ENCODE measurements around the gene CLDN14. TPM values are rescaled to one million over a fixed set of nuclear protein-coding genes. Genes with fewer than 3 reads are reported as not detected.

The CLDN14 gene
- total RNA-seq, 1 donor from 2014 or later = not detected

DNA sequence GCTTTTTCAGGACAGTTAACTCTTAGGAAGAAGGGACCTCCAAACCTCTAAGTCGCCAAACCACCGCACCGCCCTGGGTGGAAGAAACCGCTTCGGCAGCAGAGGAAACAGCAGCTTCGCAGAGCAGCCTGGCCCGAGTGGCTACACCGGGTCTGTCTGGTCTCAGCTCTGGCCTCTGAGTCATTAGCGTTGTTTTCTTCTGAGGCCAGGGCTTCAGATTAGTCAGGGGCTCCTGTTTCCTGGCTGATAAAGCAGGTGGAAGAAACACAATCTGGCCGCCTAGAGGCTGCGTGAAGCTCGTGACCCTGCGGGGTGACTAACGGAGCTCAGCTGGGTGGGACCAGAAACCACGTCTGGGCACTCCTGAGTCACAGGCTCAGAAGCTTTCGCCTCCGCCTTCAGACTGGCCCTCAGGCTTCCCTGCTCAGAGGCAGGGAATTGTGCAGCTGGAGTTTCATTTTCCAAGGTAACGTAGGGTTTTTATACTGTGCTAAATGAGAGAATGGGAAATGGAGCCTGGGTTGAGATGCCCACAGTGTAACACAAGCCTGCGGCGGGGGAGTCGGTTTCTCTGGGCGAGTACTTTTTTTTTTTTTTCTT is 49.9 kb downstream of the CLDN14 start:
- peak overlapping the region; percentile 99 for H3K27ac ChIP-seq (ENCODE audit: low read depth, low read length)
- no peaks in the 10 kb centered on the region for H3K9me3 ChIP-seq (ENCODE audit: insufficient read depth, low read depth, low read length)
- H3K79me2 ChIP-seq (ENCODE audit: insufficient read depth, low read length) = peaks cover 22% of the 10 kb centered on the region
- H3K9ac ChIP-seq (ENCODE audit: low read length) = peak overlapping the region; percentile 91
- peak overlapping the region; percentile 100 for H3K27ac Mint-ChIP-seq (ENCODE audit: unreplicated experiment)
- no peaks in the 10 kb centered on the region for H4K20me1 ChIP-seq (ENCODE audit: insufficient read depth, low read length)
- peak overlapping the region; percentile 54 for H3K4me3 ChIP-seq (ENCODE audit: insufficient read depth, low read depth, low read length)
- peaks cover 4% of the 10 kb centered on the region for H3K36me3 Mint-ChIP-seq (ENCODE audit: low read depth, unreplicated experiment)
- no peaks in the 10 kb centered on the region for H3K27me3 Mint-ChIP-seq (ENCODE audit: low read depth, unreplicated experiment)
- no peaks in the 10 kb centered on the region for H3K9me3 Mint-ChIP-seq (ENCODE audit: unreplicated experiment)
- no peak for TF ChIP-seq EZH2 (IDR thresholded peaks at IDR 0.05; ENCODE audit: insufficient read depth, low read length)
- TF ChIP-seq, protein P1, sequence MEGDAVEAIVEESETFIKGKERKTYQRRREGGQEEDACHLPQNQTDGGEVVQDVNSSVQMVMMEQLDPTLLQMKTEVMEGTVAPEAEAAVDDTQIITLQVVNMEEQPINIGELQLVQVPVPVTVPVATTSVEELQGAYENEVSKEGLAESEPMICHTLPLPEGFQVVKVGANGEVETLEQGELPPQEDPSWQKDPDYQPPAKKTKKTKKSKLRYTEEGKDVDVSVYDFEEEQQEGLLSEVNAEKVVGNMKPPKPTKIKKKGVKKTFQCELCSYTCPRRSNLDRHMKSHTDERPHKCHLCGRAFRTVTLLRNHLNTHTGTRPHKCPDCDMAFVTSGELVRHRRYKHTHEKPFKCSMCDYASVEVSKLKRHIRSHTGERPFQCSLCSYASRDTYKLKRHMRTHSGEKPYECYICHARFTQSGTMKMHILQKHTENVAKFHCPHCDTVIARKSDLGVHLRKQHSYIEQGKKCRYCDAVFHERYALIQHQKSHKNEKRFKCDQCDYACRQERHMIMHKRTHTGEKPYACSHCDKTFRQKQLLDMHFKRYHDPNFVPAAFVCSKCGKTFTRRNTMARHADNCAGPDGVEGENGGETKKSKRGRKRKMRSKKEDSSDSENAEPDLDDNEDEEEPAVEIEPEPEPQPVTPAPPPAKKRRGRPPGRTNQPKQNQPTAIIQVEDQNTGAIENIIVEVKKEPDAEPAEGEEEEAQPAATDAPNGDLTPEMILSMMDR (IDR thresholded peaks at IDR 0.05; ENCODE audit: insufficient read depth, low read depth, low read length) = no peak
- H3K4me1 Mint-ChIP-seq (ENCODE audit: low read depth, unreplicated experiment) = peaks cover 56% of the 10 kb centered on the region
- peak overlapping the region; percentile 83 for H3K4me2 ChIP-seq (ENCODE audit: low read length)
- H3K4me3 Mint-ChIP-seq (ENCODE audit: unreplicated experiment) = peak overlapping the region; percentile 84
- FAIRE-seq = peak; percentile 78
- H2AFZ ChIP-seq (ENCODE audit: low read depth, low read length) = no peak overlapping the region
- DNase-seq (ENCODE audit: low read depth) = peak; percentile 100
- H3K27me3 ChIP-seq (ENCODE audit: insufficient read depth, low read length) = no peaks in the 10 kb centered on the region
- H3K4me1 ChIP-seq (ENCODE audit: insufficient read depth, low read length) = peaks cover 52% of the 10 kb centered on the region
- H3K36me3 ChIP-seq (ENCODE audit: insufficient read depth, low read length) = no peaks in the 10 kb centered on the region

DNA sequence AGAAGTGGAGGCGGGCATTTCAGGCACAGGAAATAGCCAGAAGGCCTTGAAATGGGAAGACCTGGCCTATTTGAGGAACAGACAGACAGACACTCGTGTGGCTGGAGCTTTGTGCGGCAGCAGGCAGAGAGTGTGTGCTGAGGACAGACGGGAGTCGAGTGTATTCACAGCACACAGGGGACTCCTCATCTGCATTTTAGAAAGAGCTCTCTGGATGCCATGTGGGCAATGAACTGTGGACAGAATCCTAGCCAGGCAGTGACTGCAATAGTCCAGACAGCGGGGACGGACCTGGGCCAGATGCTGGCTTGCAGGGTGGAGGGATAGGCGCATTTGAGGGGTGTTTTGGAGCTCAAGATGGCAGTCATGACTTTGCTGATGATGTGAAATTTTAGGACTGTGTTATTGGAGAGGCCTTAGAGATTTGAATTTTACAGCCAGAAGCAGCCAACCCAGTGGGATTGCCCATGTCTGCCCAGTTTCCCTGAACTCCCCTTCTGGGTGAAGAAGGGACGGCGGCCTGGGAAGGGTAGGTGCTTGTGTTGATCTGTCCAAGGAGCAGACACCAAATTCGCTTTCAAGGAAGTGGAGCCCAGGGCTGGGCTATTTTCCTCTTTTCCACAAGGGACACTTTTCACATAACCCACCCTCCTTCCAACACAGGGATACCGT is 51.0 kb downstream of the CLDN14 start:
- H3K36me3 Mint-ChIP-seq (ENCODE audit: low read depth, unreplicated experiment) = peaks cover 4% of the 10 kb centered on the region
- peaks cover 50% of the 10 kb centered on the region for H3K4me1 Mint-ChIP-seq (ENCODE audit: low read depth, unreplicated experiment)
- FAIRE-seq = no peak
- Histone ChIP-seq H3K4me1 (ENCODE audit: insufficient read depth, low read length) (peaks cover 44% of the 10 kb centered on the region), H3K9me3 (ENCODE audit: insufficient read depth, low read depth, low read length) (no peaks in the 10 kb centered on the region), H2AFZ (ENCODE audit: low read depth, low read length) (no peak overlapping the region), H3K27me3 (ENCODE audit: insufficient read depth, low read length) (no peaks in the 10 kb centered on the region), H3K27ac (ENCODE audit: low read depth, low read length) (peak overlapping the region; percentile 99), H3K9ac (ENCODE audit: low read length) (peak overlapping the region; percentile 91), H3K36me3 (ENCODE audit: insufficient read depth, low read length) (no peaks in the 10 kb centered on the region), H3K4me2 (ENCODE audit: low read length) (peak overlapping the region; percentile 83), H3K4me3 (ENCODE audit: insufficient read depth, low read depth, low read length) (peak overlapping the region; percentile 54), H3K79me2 (ENCODE audit: insufficient read depth, low read length) (peaks cover 22% of the 10 kb centered on the region), H4K20me1 (ENCODE audit: insufficient read depth, low read length) (no peaks in the 10 kb centered on the region)
- peak; percentile 53 for DNase-seq (ENCODE audit: low read depth)
- no peaks in the 10 kb centered on the region for H3K27me3 Mint-ChIP-seq (ENCODE audit: low read depth, unreplicated experiment)
- TF ChIP-seq EZH2 (IDR thresholded peaks at IDR 0.05; ENCODE audit: insufficient read depth, low read length) = no peak
- TF ChIP-seq, protein P1 (IDR thresholded peaks at IDR 0.05; ENCODE audit: insufficient read depth, low read depth, low read length) = no peak
- peak overlapping the region; percentile 100 for H3K27ac Mint-ChIP-seq (ENCODE audit: unreplicated experiment)
- H3K9me3 Mint-ChIP-seq (ENCODE audit: unreplicated experiment) = no peaks in the 10 kb centered on the region
- H3K4me3 Mint-ChIP-seq (ENCODE audit: unreplicated experiment) = peak overlapping the region; percentile 84

DNA sequence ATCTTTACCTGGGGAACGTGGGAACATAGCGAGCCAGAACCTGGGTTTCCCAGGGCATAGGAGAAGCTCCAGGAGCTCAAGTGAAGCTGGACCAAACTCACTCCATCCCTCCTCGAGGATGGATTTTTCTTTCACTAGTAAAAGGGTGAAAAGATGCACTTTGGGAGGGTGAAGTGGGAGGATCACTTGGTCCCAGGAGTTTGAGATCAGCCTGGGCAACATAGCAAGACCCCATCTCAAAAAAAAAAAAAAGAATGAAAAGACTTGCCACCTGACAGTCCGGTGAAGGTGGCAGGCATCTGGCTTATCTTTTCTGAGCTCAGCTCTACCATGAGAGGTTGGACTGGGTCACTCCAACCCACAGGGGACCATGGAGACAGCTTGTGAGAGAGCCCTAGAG is 52.4 kb downstream of the CLDN14 start:
- Mint-ChIP-seq H3K36me3 (ENCODE audit: low read depth, unreplicated experiment) (peaks cover 4% of the 10 kb centered on the region), H3K27me3 (ENCODE audit: low read depth, unreplicated experiment) (no peaks in the 10 kb centered on the region), H3K9me3 (ENCODE audit: unreplicated experiment) (no peaks in the 10 kb centered on the region), H3K27ac (ENCODE audit: unreplicated experiment) (no peak overlapping the region), H3K4me3 (ENCODE audit: unreplicated experiment) (no peak overlapping the region), H3K4me1 (ENCODE audit: low read depth, unreplicated experiment) (peaks cover 45% of the 10 kb centered on the region)
- H3K36me3 ChIP-seq (ENCODE audit: insufficient read depth, low read length) = no peaks in the 10 kb centered on the region
- FAIRE-seq = no peak
- H3K27me3 ChIP-seq (ENCODE audit: insufficient read depth, low read length) = no peaks in the 10 kb centered on the region
- no peaks in the 10 kb centered on the region for H4K20me1 ChIP-seq (ENCODE audit: insufficient read depth, low read length)
- H3K79me2 ChIP-seq (ENCODE audit: insufficient read depth, low read length) = peaks cover 16% of the 10 kb centered on the region
- no peak overlapping the region for H3K4me3 ChIP-seq (ENCODE audit: insufficient read depth, low read depth, low read length)
- H3K4me2 ChIP-seq (ENCODE audit: low read length) = no peak overlapping the region
- peaks cover 41% of the 10 kb centered on the region for H3K4me1 ChIP-seq (ENCODE audit: insufficient read depth, low read length)
- H3K27ac ChIP-seq (ENCODE audit: low read depth, low read length) = no peak overlapping the region
- DNase-seq (ENCODE audit: low read depth) = no peak
- no peak overlapping the region for H2AFZ ChIP-seq (ENCODE audit: low read depth, low read length)
- no peak overlapping the region for H3K9ac ChIP-seq (ENCODE audit: low read length)
- TF ChIP-seq, protein P1 (IDR thresholded peaks at IDR 0.05; ENCODE audit: insufficient read depth, low read depth, low read length) = no peak
- no peak for TF ChIP-seq EZH2 (IDR thresholded peaks at IDR 0.05; ENCODE audit: insufficient read depth, low read length)
- H3K9me3 ChIP-seq (ENCODE audit: insufficient read depth, low read depth, low read length) = no peaks in the 10 kb centered on the region

Measured in astrocyte (in vitro differentiated cells and primary cell).